Stimulated activated CD8-positive, alpha-beta memory T cell treated with anti-CD3 and anti-CD28 coated beads, Interleukin-15, amount 100 ng/mL, for 1 hour (primary cell): ENCODE measurements around the gene POLN.

Experiments
- DNase-seq: peaks from one replicate; pipeline ENCODE4 v3.0.0-alpha.2; 2020; ENCODE audit warnings: low read depth

POLN gene

GRCh38 chr4:2262145-2262943, 20.4 kb upstream of the POLN start:
- DNase-seq: peak; percentile 92

GRCh38 chr4:2261853-2262144, 19.9 kb upstream of the POLN start, which contains the start of gene MXD4:
MXD4 (minus strand) TSS chr4:2262109; CDS start chr4:2261980, 129 bp downstream.
- DNase-seq: no peak

GRCh38 chr4:2261110-2261852, 19.4 kb upstream of the POLN start:
- DNase-seq: no peak

GRCh38 chr4:2260344-2261109, 18.6 kb upstream of the POLN start:
- DNase-seq: no peak

GRCh38 chr4:2259541-2260343, 17.8 kb upstream of the POLN start:
- no peak for DNase-seq

- no peak for DNase-seq
Measured at GRCh38 chr4:2259036-2259540, 17.2 kb upstream of the POLN start.

- DNase-seq: no peak
Measured at GRCh38 chr4:2258091-2259035, 16.4 kb upstream of the POLN start.

GRCh38 chr4:2257361-2258081, 15.6 kb upstream of the POLN start:
- no peak for DNase-seq

- no peak for DNase-seq
Measured at GRCh38 chr4:2256781-2257191, 14.9 kb upstream of the POLN start.

- DNase-seq: no peak
Measured at GRCh38 chr4:2256156-2256731, 14.3 kb upstream of the POLN start.

- no peak for DNase-seq
Measured at GRCh38 chr4:2255501-2256155, 13.7 kb upstream of the POLN start.

- no peak for DNase-seq
Measured at GRCh38 chr4:2254665-2255500, 13.0 kb upstream of the POLN start.

GRCh38 chr4:2253160-2254084, 11.5 kb upstream of the POLN start:
- DNase-seq: no peak

- DNase-seq: no peak
Measured at GRCh38 chr4:2252530-2253091, 10.7 kb upstream of the POLN start.

- DNase-seq: no peak
Measured at GRCh38 chr4:2251795-2252529, 10.0 kb upstream of the POLN start.
